Kidney (tissue), 14 donors: Measurements from ENCODE around the gene RPUSD1. TPM values are rescaled to one million over a fixed set of nuclear protein-coding genes. Genes with fewer than 3 reads are reported as not detected.

Experiments
- DNase-seq, 5 donors: peaks; one replicate each; pipeline ENCODE4 v3.0.0-alpha.2; 2013 to 2020
- FAIRE-seq: peaks from 2 replicates; lab custom pipeline; 2012; peaks lifted over from hg19 to GRCh38; lab: Jason Lieb, UNC
- H3K27ac ChIP-seq, 2 donors: one replicate each; pipeline ENCODE4 v1.7.0; 2013; ENCODE audit warnings: low read depth in 2 of 2, low read length in 2 of 2, inconsistent platforms in 1 of 2
- H3K27me3 ChIP-seq: one replicate; pipeline ENCODE4 v1.7.1; 2013; ENCODE audit warnings: low read length, inconsistent platforms; ENCODE audit not compliant: control insufficient read depth, insufficient read depth
- H3K36me3 ChIP-seq, 3 donors: one replicate each; pipeline versions ENCODE4 v1.7.0 to v1.7.1; 2013; ENCODE audit warnings: low read length in 3 of 3, control low read depth in 1 of 3, inconsistent platforms in 1 of 3; ENCODE audit not compliant: insufficient read depth in 3 of 3, control insufficient read depth in 2 of 3
- H3K4me1 ChIP-seq, 3 donors: one replicate each; pipeline versions ENCODE4 v1.7.0 to v1.7.1; 2013; ENCODE audit warnings: low read length in 3 of 3, inconsistent platforms in 1 of 3, low read depth in 1 of 3; ENCODE audit not compliant: control insufficient read depth in 2 of 3, insufficient read depth in 2 of 3
- H3K4me3 ChIP-seq, 3 donors: one replicate each; pipeline versions ENCODE4 v1.7.0 to v1.8.1; 2013; ENCODE audit warnings: low read length in 3 of 3, control low read depth in 1 of 3, inconsistent platforms in 1 of 3
- H3K9ac ChIP-seq, 3 donors: one replicate each; pipeline versions ENCODE4 v1.7.0 to v1.7.1; 2013; ENCODE audit warnings: low read length in 3 of 3, control low read depth in 1 of 3, inconsistent platforms in 1 of 3
- H3K9me3 ChIP-seq, 3 donors: one replicate each; pipeline versions ENCODE4 v1.7.0 to v1.7.1; 2013; ENCODE audit warnings: low read length in 3 of 3, control low read depth in 1 of 3, inconsistent platforms in 1 of 3; ENCODE audit not compliant: control insufficient read depth in 2 of 3, insufficient read depth in 1 of 3
- intact Hi-C: fragments of 100-400 bp; cut with DNase I; formaldehyde crosslinking; loops from one replicate; pipeline ENCODE4 v1.11.1; 2022
- polyA plus RNA-seq: library from polyadenylated mRNA; stranded (reverse); fragments of 350-450 nt; fragmentation: Illumina TruSeq; extraction: RNeasy Lipid Tissue Mini Kit (QIAGEN cat#74804); gene quantifications from one replicate; pipeline ENCODE4 v1.2.3, GENCODE V29; 2014; ENCODE audit warnings: low read depth, low replicate concordance; ENCODE audit not compliant: insufficient read depth
- total RNA-seq: library from RNA; stranded (reverse); fragmentation: NEBNext Ultra II Directional; extraction: Animal tissue kit (Norgen Biotek cat#: 25700); gene quantifications from one replicate; pipeline ENCODE4 v1.2.1, GENCODE V29; 2021
- TF ChIP-seq, protein P1 (sequence below): IDR thresholded peaks from 3 replicates; pipeline ENCODE4 v1.5.1; 2012; ENCODE audit warnings: mild to moderate bottlenecking, moderate library complexity, borderline replicate concordance; ENCODE audit not compliant: insufficient read depth; ENCODE audit errors: extremely low read depth
- donor health status: control.
- donor health status: control.
- donor health status: control.
- donor health status: control.
- donor health status: control.
- donor health status: DM: yes; HTN: yes; CAD: no.
- donor health status: Normal renal cell carcinoma (clear cell type).

RPUSD1 gene
- total and polyA plus RNA-seq, 2 donors from 2014 or later = 15.1 to 16.9 TPM

DNA sequence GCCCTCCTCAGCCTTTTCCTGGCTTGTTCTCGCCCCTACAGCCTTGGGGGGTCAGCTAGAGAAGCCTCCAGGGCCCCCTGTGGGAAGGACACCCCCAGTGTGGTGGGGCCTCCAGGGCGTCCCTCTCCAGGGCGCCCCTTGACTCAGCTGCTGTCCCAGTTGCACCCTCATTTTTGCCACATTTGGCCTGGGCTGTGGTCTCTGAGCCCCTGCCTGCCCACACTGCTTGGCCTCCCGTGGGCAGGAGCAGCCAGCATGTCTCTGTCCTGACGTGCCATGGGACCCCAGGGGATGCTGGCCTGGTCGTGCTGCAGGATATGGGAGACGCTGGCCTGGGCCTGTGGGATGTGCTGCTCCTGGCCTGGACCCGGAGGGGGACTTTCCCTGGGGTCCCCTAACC is 5.2 kb upstream of the RPUSD1 start:
- DNase-seq (no peak), FAIRE-seq (no peak)
- H3K9ac ChIP-seq = no peak overlapping the region
- no peak overlapping the region for H3K4me3 ChIP-seq
- peaks cover 0 to 6% (median 0%) of the 10 kb centered on the region in 3 donors for H3K4me1 ChIP-seq
- H3K27ac ChIP-seq = no peak overlapping the region
- H3K36me3 ChIP-seq = no peaks in the 10 kb centered on the region
- intact Hi-C loops = no loop called here
- TF ChIP-seq, protein P1, sequence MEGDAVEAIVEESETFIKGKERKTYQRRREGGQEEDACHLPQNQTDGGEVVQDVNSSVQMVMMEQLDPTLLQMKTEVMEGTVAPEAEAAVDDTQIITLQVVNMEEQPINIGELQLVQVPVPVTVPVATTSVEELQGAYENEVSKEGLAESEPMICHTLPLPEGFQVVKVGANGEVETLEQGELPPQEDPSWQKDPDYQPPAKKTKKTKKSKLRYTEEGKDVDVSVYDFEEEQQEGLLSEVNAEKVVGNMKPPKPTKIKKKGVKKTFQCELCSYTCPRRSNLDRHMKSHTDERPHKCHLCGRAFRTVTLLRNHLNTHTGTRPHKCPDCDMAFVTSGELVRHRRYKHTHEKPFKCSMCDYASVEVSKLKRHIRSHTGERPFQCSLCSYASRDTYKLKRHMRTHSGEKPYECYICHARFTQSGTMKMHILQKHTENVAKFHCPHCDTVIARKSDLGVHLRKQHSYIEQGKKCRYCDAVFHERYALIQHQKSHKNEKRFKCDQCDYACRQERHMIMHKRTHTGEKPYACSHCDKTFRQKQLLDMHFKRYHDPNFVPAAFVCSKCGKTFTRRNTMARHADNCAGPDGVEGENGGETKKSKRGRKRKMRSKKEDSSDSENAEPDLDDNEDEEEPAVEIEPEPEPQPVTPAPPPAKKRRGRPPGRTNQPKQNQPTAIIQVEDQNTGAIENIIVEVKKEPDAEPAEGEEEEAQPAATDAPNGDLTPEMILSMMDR = no peak
- H3K9me3 ChIP-seq = no peaks in the 10 kb centered on the region
- H3K27me3 ChIP-seq = no peaks in the 10 kb centered on the region

DNA sequence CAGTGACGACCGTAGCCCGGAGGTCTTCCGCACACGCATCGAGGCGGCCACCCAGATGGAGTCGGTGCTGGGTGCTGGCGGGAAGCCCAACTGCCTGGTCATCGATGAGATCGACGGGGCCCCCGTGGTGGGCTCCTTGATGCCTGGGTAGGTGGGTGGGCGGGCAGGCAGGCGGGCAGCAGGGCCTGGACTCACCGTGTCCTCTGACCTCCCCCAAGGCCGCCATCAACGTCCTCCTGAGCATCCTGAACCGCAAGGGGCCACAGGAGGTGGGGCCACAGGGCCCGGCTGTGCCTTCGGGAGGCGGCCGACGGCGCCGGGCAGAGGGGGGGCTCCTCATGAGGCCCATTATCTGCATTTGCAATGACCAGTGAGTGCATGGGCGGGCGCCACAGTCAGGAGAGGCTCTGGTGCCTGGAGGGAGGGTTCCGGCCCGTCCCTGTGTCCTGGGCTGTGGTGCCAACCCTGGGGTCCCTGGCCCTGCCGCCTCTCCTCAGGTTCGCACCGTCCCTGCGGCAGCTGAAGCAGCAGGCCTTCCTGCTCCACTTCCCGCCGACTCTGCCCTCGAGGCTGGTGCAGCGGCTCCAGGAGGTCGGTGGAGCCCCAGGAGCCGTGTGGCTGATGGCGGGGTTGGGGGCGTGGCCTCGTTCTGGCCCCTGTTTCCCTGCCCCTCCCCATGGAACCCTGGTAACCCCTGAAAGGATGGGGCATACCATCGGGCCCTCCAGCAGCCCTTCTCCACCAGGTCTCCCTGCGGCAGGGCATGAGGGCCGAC is 4.2 kb upstream of the RPUSD1 start:
- H3K27me3 ChIP-seq = no peaks in the 10 kb centered on the region
- H3K9me3 ChIP-seq = no peaks in the 10 kb centered on the region
- FAIRE-seq = no peak
- peaks cover 0 to 11% (median 0%) of the 10 kb centered on the region in 3 donors for H3K4me1 ChIP-seq
- DNase-seq = no peak
- H3K27ac ChIP-seq = no peak overlapping the region
- H3K4me3 ChIP-seq = no peak overlapping the region
- no peak overlapping the region for H3K9ac ChIP-seq
- TF ChIP-seq, protein P1 = no peak
- no peaks in the 10 kb centered on the region for H3K36me3 ChIP-seq
- intact Hi-C loops = no loop called here

DNA sequence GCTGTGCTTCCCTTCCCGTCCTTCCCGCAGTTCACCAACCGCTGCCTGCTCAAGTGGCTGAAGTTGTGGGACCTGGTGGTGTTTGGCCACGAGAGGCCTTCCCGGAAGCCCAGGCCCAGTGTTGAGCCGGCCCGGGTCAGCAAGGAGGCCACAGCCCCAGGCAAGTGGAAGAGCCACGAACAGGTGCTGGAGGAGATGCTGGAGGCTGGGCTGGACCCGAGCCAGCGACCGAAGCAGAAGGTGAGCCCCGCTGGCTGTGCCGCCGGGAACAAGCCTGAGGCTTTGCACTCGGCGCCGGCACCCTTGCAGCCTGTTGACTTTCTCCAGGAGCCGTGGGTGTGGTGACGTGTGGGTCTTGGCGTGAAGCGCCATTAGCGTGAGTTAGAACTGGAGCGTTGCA is 3.0 kb upstream of the RPUSD1 start:
- no peak for DNase-seq
- intact Hi-C loops = no loop called here
- FAIRE-seq = no peak

More for the DNA sequence above, 3.0 kb upstream of the RPUSD1 start:
- Histone ChIP-seq H3K27me3 (no peaks in the 10 kb centered on the region), H3K4me3 (no peak overlapping the region), H3K36me3 (no peaks in the 10 kb centered on the region), H3K27ac (no peak overlapping the region), H3K9ac (no peak overlapping the region), H3K4me1 (peaks cover 0 to 15% (median 0%) of the 10 kb centered on the region in 3 donors), H3K9me3 (no peaks in the 10 kb centered on the region)
- TF ChIP-seq, protein P1 = no peak
